Measurements from ENCODE around the gene CFAP77. TPM values are rescaled to one million over a fixed set of nuclear protein-coding genes. Genes with fewer than 3 reads are reported as not detected.

The CFAP77 gene
- total RNA-seq, 2 experiments from 2014 or later = not detected

DNA sequence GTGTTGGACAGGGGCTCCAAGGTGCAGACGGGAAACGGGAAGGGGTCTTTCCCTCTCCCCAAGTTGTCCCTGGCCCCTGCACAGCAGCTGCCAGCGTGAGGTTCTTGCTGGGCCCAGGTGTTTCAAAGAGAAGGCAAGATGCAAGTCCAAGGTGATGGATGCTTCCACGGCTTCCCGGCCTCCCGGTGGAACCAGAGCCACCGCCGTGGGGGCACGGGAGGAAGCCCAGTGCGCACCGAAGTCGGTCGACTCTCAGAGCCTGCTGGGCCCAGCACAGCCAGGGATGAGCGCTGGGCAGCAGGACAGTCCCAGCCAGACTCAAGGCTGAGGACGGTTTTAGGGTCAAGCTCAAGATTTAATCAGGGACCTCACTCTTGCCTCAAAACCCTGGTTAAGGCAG is 147.1 kb downstream of the CFAP77 start:
- Histone ChIP-seq H3K36me3 (ENCODE audit: insufficient read depth, low read length) (no peaks in the 10 kb centered on the region), H3K9me3 (ENCODE audit: control insufficient read depth in 1 of 2, insufficient read depth in 1 of 2, low read length in 2 of 2) (peaks cover 0 to 10% of the 10 kb centered on the region in 2 experiments), H3K4me1 (ENCODE audit: insufficient read depth, low read length) (no peaks in the 10 kb centered on the region), H3K27me3 (ENCODE audit: control insufficient read depth in 1 of 2, insufficient read depth in 2 of 2, low read length in 2 of 2) (peaks cover 6 to 10% of the 10 kb centered on the region in 2 experiments), H3K4me3 (ENCODE audit: low read length) (no peak overlapping the region), H3K27ac (ENCODE audit: low read depth in 1 of 2, low read length in 2 of 2) (no peak overlapping the region)
- intact Hi-C loops (cut with DNase I, micrococcal nuclease) = no loop called here
- Mint-ChIP-seq H3K9me3 (peaks cover 4% of the 10 kb centered on the region), H3K27me3 (peaks cover 31% of the 10 kb centered on the region), H3K4me1 (ENCODE audit: low read depth) (no peaks in the 10 kb centered on the region), H3K36me3 (ENCODE audit: low read depth) (no peaks in the 10 kb centered on the region), H3K27ac (no peak overlapping the region), H3K4me3 (no peak overlapping the region)
- CTCF ChIA-PET = no interaction called here
- DNase-seq (no peak), ATAC-seq (ENCODE audit: poor library complexity) (no peak)
- TF ChIP-seq, protein P1, sequence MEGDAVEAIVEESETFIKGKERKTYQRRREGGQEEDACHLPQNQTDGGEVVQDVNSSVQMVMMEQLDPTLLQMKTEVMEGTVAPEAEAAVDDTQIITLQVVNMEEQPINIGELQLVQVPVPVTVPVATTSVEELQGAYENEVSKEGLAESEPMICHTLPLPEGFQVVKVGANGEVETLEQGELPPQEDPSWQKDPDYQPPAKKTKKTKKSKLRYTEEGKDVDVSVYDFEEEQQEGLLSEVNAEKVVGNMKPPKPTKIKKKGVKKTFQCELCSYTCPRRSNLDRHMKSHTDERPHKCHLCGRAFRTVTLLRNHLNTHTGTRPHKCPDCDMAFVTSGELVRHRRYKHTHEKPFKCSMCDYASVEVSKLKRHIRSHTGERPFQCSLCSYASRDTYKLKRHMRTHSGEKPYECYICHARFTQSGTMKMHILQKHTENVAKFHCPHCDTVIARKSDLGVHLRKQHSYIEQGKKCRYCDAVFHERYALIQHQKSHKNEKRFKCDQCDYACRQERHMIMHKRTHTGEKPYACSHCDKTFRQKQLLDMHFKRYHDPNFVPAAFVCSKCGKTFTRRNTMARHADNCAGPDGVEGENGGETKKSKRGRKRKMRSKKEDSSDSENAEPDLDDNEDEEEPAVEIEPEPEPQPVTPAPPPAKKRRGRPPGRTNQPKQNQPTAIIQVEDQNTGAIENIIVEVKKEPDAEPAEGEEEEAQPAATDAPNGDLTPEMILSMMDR (IDR thresholded peaks at IDR 0.05) = no peak
- POLR2A ChIA-PET = no interaction called here

DNA sequence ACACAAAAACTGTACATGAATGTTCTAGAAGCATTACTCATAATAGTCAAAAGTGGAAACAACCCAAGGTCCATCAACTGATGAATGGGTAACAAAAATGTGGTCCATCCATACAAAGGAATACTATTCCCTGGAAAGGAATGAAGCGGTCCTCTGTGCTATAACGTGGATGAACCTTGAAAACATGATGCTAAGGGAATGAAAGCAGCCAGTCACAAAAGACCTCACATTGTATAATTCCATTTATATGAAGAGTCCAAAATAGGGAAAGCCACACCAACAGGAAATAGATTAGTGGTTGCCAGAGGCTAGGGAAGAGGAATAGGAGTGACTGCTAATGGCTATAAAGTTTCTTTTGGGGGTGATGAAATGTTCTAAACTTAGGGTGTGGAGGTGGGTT is 149.7 kb downstream of the CFAP77 start:
- TF ChIP-seq, protein P1 (IDR thresholded peaks at IDR 0.05) = no peak
- Histone ChIP-seq H3K9me3 (ENCODE audit: control insufficient read depth in 1 of 2, insufficient read depth in 1 of 2, low read length in 2 of 2) (peaks cover 0 to 10% of the 10 kb centered on the region in 2 experiments), H3K36me3 (ENCODE audit: insufficient read depth, low read length) (no peaks in the 10 kb centered on the region), H3K27me3 (ENCODE audit: control insufficient read depth in 1 of 2, insufficient read depth in 2 of 2, low read length in 2 of 2) (peaks cover 6 to 10% of the 10 kb centered on the region in 2 experiments), H3K4me1 (ENCODE audit: insufficient read depth, low read length) (no peaks in the 10 kb centered on the region), H3K4me3 (ENCODE audit: low read length) (no peak overlapping the region), H3K27ac (ENCODE audit: low read depth in 1 of 2, low read length in 2 of 2) (no peak overlapping the region)
- Mint-ChIP-seq H3K27ac (no peak overlapping the region), H3K4me3 (no peak overlapping the region), H3K36me3 (ENCODE audit: low read depth) (no peaks in the 10 kb centered on the region), H3K27me3 (peaks cover 44% of the 10 kb centered on the region), H3K4me1 (ENCODE audit: low read depth) (no peaks in the 10 kb centered on the region), H3K9me3 (peaks cover 4% of the 10 kb centered on the region)
- intact Hi-C loops (cut with DNase I, micrococcal nuclease) = no loop called here
- DNase-seq = no peak
- ATAC-seq (ENCODE audit: poor library complexity) = no peak
- CTCF ChIA-PET = no interaction called here
- POLR2A ChIA-PET = no interaction called here

DNA sequence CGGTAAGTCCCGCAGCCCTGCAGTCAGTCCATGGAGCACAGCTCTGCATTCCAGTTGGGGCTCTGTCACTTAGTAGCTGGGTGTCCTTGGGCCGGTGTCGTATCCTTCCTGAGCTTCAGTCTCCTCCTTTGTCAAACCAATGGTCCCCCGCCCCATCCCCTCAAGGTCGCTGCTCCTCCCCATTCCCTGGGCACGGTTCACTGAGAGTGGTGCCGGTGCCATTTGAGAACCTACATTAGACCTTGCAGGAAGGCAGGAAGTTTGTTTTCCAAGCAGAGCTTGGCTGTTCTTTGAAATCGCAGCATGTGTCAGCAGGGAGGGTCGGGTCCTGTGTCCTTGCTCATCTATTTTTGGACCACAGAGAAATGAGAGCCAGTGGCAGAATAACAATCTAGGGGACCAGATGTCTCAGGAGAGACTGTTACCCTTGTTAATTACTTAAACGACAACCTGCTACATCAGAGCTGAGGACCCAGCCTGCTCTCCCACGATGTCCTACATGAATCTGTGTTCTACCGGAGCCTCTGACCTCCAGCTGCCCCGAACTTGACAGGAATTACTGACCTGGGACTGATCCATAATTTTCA is 150.7 kb downstream of the CFAP77 start:
- Histone ChIP-seq H3K36me3 (ENCODE audit: insufficient read depth, low read length) (no peaks in the 10 kb centered on the region), H3K9me3 (ENCODE audit: control insufficient read depth in 1 of 2, insufficient read depth in 1 of 2, low read length in 2 of 2) (peaks cover 0 to 10% of the 10 kb centered on the region in 2 experiments), H3K27me3 (ENCODE audit: control insufficient read depth in 1 of 2, insufficient read depth in 2 of 2, low read length in 2 of 2) (peaks cover 9 to 10% of the 10 kb centered on the region in 2 experiments), H3K27ac (ENCODE audit: low read depth in 1 of 2, low read length in 2 of 2) (no peak overlapping the region), H3K4me3 (ENCODE audit: low read length) (no peak overlapping the region), H3K4me1 (ENCODE audit: insufficient read depth, low read length) (no peaks in the 10 kb centered on the region)
- Mint-ChIP-seq H3K36me3 (ENCODE audit: low read depth) (no peaks in the 10 kb centered on the region), H3K4me3 (no peak overlapping the region), H3K27me3 (peaks cover 45% of the 10 kb centered on the region), H3K4me1 (ENCODE audit: low read depth) (no peaks in the 10 kb centered on the region), H3K27ac (no peak overlapping the region), H3K9me3 (peaks cover 4% of the 10 kb centered on the region)
- ChIA-PET CTCF (no interaction called here), POLR2A (no interaction called here)
- DNase-seq (no peak), ATAC-seq (ENCODE audit: poor library complexity) (no peak)
- intact Hi-C loops (cut with DNase I, micrococcal nuclease) = no loop called here
- TF ChIP-seq, protein P1 (IDR thresholded peaks at IDR 0.05) = no peak
